Right lobe of liver (tissue), 6 donors: Measurements from ENCODE around the gene ATAD2B. TPM values are rescaled to one million over a fixed set of nuclear protein-coding genes. Genes with fewer than 3 reads are reported as not detected.

Source experiments
- ATAC-seq, 4 donors: fragments of 200-7000 bp; cut with Tn5 transposase; one replicate each; pipeline ENCODE4 v1.9.1; 2020; ENCODE audit warnings: mild to moderate bottlenecking in 4 of 4, moderate library complexity in 4 of 4
- DNase-seq, 3 donors: peaks; one replicate each; pipeline ENCODE4 v3.0.0-alpha.2; 2020
- H3K27ac ChIP-seq, 3 donors: fragments of 200-600 bp; one replicate each; pipeline ENCODE4 v1.8.0; 2022
- H3K27me3 ChIP-seq, 2 donors: fragments of 200-600 bp; one replicate each; pipeline ENCODE4 v1.8.0; 2022
- H3K36me3 ChIP-seq, 4 donors: fragments of 200-600 bp; sonication (generic) in 1 of 4; one replicate each; pipeline versions ENCODE4 v1.5.1 to v1.8.0; 2017 to 2022; ENCODE audit warnings: control low read depth in 1 of 4
- H3K4me1 ChIP-seq, 4 donors: fragments of 200-600 bp; sonication (generic) in 1 of 4; one replicate each; pipeline versions ENCODE4 v1.5.1 to v1.8.0; 2017 to 2022; ENCODE audit warnings: control low read depth in 1 of 4
- H3K4me3 ChIP-seq, 3 donors: fragments of 200-600 bp; one replicate each; pipeline ENCODE4 v1.8.0; 2022
- H3K9me3 ChIP-seq, 4 donors: fragments of 200-600 bp; sonication (generic) in 1 of 4; one replicate each; pipeline versions ENCODE4 v1.5.1 to v1.8.0; 2017 to 2022; ENCODE audit warnings: control low read depth in 1 of 4
- POLR2A ChIP-seq: fragments of 450-650 bp; IDR thresholded peaks from one replicate; pipeline ENCODE4 v1.6.1; 2017; ENCODE audit warnings: antibody characterized with exemption, mild to moderate bottlenecking
- WGBS: methylation state at CpG from one replicate; pipeline ENCODE4 v1.1.6; 2018; ENCODE audit warnings: low coverage, low lambda C conversion rate; ENCODE audit not compliant: insufficient coverage; ENCODE audit errors: missing lambda C conversion rate; 5-methylcytosine and 5-hydroxymethylcytosine counted together
- intact Hi-C, 2 donors: fragments of 100-400 bp; cut with DNase I; formaldehyde crosslinking; loops; one replicate each; pipeline versions ENCODE4 v1.11.2 to v1.14.1; 2022
- total RNA-seq, 6 experiments: library from RNA; depleted of rRNA in 2 of 6; stranded (reverse); fragments of >200 nt in 2 of 6; fragmentation: NEBNext Ultra II Directional in 3 of 6; extraction: Animal tissue kit (Norgen Biotek cat#: 25700) in 3 of 6; gene quantifications; one replicate each; pipeline versions ENCODE4 v1.1.0 to v1.2.4, GENCODE V29; 2016 to 2023
- TF ChIP-seq, protein P1 (sequence below), 4 donors: fragments of 200-600 bp in 3 of 4; fragments of 450-650 bp in 1 of 4; IDR thresholded peaks; one replicate each; pipeline versions ENCODE4 v1.5.1 to v1.8.0; 2016 to 2022; ENCODE audit warnings: antibody characterized with exemption in 4 of 4, mild to moderate bottlenecking in 2 of 4
- donor health status: DM: no; HTN: yes; CAD: no.
- donor health status: DM: no; HTN: no; CAD: no.
- donor health status: DM: no; HTN: no; CAD: no.
- donor health status: DM: no; HTN: yes; CAD: no.
- donor health status: DM: no; HTN: yes; CAD: no.

The ATAD2B gene
- total RNA-seq, 6 experiments from 2014 or later = 7.5 to 12.1 (median 8.8) TPM

DNA sequence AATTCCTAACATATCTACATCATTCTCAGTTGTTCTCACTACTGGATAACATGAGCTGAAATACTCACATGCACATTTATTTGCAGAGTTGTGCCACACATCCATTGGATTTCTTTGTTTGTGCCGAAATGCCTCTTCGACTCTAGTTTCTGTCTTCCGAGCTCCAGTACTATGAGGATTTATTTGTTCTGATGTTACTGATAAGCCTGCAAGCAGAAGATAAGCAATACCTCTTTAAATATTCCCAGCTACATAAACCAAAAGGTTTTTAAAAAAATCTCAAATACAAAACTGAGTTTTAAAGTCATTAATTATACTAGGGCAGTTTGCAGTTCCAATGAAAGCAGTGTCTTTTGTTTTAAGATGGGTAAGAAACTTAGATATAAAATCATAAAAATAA is 164.8 kb downstream of the ATAD2B start:
- WGBS = 38% methylated on average over 3 of the region's 3 CpGs
- peaks cover 0 to 5% (median 2%) of the 10 kb centered on the region in 4 donors for H3K36me3 ChIP-seq
- TF ChIP-seq, protein P1, sequence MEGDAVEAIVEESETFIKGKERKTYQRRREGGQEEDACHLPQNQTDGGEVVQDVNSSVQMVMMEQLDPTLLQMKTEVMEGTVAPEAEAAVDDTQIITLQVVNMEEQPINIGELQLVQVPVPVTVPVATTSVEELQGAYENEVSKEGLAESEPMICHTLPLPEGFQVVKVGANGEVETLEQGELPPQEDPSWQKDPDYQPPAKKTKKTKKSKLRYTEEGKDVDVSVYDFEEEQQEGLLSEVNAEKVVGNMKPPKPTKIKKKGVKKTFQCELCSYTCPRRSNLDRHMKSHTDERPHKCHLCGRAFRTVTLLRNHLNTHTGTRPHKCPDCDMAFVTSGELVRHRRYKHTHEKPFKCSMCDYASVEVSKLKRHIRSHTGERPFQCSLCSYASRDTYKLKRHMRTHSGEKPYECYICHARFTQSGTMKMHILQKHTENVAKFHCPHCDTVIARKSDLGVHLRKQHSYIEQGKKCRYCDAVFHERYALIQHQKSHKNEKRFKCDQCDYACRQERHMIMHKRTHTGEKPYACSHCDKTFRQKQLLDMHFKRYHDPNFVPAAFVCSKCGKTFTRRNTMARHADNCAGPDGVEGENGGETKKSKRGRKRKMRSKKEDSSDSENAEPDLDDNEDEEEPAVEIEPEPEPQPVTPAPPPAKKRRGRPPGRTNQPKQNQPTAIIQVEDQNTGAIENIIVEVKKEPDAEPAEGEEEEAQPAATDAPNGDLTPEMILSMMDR (IDR thresholded peaks at IDR 0.05) = no peak
- no peak for TF ChIP-seq POLR2A

DNA sequence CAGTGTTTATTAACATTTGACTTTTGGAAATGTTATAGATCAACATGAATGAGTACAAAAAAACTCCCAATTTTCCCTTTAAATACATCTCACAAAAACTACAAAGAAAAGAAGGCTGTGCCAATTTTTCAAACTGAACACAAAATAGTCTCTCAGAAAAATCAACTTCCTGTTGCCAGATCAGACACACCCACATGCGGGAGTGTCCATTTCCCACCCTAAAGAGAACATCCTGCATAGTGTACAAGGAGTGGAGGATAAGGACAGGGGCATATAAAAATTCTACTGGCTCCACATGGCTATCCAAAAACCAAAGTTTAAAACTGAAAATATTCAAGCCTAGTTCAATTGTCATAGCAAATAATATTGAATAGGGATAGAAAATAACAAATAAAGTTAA is 165.3 kb downstream of the ATAD2B start:
- WGBS = 40% methylated on average over 1 of the region's 1 CpG
- H3K4me1 ChIP-seq = no peaks in the 10 kb centered on the region
- no peak overlapping the region for H3K27ac ChIP-seq
- DNase-seq = no peak
- no peaks in the 10 kb centered on the region for H3K27me3 ChIP-seq
- H3K4me3 ChIP-seq = no peak overlapping the region
- TF ChIP-seq, protein P1 (IDR thresholded peaks at IDR 0.05) = no peak
- TF ChIP-seq POLR2A = no peak
- H3K36me3 ChIP-seq = peaks cover 0 to 5% (median 2%) of the 10 kb centered on the region in 4 donors
- ATAC-seq = peak in 1 of 4 donors; percentile 33
- peaks cover 0 to 2% (median 0%) of the 10 kb centered on the region in 4 donors for H3K9me3 ChIP-seq
- intact Hi-C loops = no loop called here

More for the DNA sequence above, 164.8 kb downstream of the ATAD2B start:
- intact Hi-C loops = no loop called here
- H3K27ac ChIP-seq = no peak overlapping the region
- H3K9me3 ChIP-seq = peaks cover 0 to 2% (median 0%) of the 10 kb centered on the region in 4 donors
- H3K4me1 ChIP-seq = no peaks in the 10 kb centered on the region
- peak in 2 of 4 donors; percentile 45 to 49 for ATAC-seq
- H3K27me3 ChIP-seq = no peaks in the 10 kb centered on the region
- no peak for DNase-seq
- H3K4me3 ChIP-seq = no peak overlapping the region

DNA sequence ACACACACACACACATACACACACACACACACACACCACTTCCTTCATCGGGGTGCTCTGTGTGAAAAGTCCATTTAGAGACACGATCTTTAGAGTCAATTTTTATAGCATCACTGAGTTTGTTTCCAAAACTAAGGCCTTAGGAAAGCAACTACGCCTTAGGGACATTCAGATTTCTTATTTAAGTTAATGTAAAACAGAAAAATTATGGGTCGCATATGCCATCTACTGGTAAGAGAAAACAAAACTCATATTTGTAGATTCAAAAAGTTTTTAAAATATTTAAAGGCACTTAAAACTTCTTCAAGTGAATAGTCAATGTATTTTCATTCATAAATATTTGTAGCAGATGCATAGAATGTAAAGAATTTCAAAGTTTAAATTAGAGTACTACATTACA is 166.2 kb downstream of the ATAD2B start:
- WGBS = 82% methylated on average over 4 of the region's 4 CpGs
- H3K27ac ChIP-seq = no peak overlapping the region
- no peaks in the 10 kb centered on the region for H3K4me1 ChIP-seq
- no peak overlapping the region for H3K4me3 ChIP-seq
- DNase-seq (no peak), ATAC-seq (no peak)
- TF ChIP-seq POLR2A = no peak
- TF ChIP-seq, protein P1 (IDR thresholded peaks at IDR 0.05) = peak; percentile 20 to 25 (median 24)
- H3K9me3 ChIP-seq = peaks cover 0 to 2% (median 0%) of the 10 kb centered on the region in 4 donors
- intact Hi-C loops = no loop called here
- H3K27me3 ChIP-seq = no peaks in the 10 kb centered on the region
- peaks cover 0 to 5% (median 2%) of the 10 kb centered on the region in 4 donors for H3K36me3 ChIP-seq

DNA sequence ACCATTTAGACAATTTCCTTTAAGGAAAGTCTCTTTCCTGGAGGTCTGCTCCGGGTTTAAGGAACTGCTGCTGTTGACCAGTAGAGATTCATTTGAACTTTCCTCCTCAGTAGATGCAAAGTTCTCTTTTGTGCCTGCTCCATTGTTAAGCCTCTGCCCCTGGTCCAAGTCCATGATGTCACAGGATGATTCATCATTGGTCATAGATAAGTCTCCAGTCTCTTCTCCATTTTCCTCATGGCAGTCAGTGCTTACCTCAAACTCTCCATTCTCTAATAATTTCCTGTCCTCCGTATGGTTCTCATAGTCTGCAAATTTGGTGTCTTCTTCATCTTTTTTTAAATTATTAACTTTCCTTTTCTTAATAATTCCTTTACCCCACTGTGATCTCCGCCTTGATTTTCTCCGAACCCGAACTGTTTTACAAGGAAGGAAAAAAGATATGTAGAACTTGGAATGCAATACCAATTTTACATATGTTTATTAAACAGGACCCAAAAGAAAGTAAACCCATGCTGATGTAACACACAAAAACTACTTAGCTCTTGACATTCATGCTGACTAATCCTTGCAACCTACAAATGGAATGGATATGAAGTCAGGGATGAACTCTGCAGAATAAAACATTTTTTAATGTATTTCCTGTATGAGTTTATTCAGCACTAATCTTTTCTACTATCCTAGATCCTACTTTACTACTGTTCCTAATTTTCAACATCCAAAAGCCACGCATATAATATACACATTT is 169.1 kb downstream of the ATAD2B start:
- DNase-seq (no peak), ATAC-seq (peak in 1 of 4 donors; percentile 78)
- H3K4me1 ChIP-seq = no peaks in the 10 kb centered on the region
- intact Hi-C loops = no loop called here
- peaks cover 0 to 5% (median under 1%) of the 10 kb centered on the region in 4 donors for H3K36me3 ChIP-seq
- H3K27me3 ChIP-seq = no peaks in the 10 kb centered on the region
- TF ChIP-seq POLR2A = no peak
- TF ChIP-seq, protein P1 (IDR thresholded peaks at IDR 0.05) = no peak
- 80% methylated on average over 5 of the region's 6 CpGs for WGBS
- H3K4me3 ChIP-seq = no peak overlapping the region
- no peak overlapping the region for H3K27ac ChIP-seq
- peaks cover 0 to 2% (median 0%) of the 10 kb centered on the region in 4 donors for H3K9me3 ChIP-seq
